ENCODE results near the gene ANK3.

DNA sequence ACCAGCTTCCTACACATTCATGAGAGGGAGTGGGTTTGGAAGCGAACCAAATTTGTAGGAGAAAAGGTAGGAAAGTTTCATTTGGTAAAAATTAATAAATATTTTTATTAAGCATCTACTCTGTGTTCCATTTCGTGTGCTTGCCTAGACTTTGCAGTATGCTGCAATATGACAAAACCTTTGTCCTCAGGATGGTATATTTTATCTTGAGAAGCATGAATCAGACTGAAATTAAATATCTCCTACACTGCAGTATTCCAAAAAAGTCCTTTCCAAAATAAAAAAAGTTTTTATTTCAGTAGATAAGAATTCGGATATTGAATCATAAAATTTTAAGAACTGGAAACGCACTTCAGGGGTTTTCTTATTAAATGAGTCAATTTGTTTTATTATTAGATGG lies 47.7 kb downstream of the ANK3 start:
- TF ChIP-seq GATA3 (IDR thresholded peaks at IDR 0.05; ENCODE audit: low read depth, low read length) (no peak), GATA2 (IDR thresholded peaks at IDR 0.05; ENCODE audit: low read depth, low read length) (no peak)
